Epithelial cell of alveolus of lung (primary cell): ENCODE data around the gene GJB5. TPM values are rescaled to one million over a fixed set of nuclear protein-coding genes. Genes with fewer than 3 reads are reported as not detected.

Experiments used
- total RNA-seq: library from RNA; depleted of rRNA; stranded (reverse); fragments of >200 nt; gene quantifications from 2 replicates; pipeline ENCODE4 v1.2.1, GENCODE V29; 2015

The GJB5 gene
- total RNA-seq = not detected in 2 replicates

DNA sequence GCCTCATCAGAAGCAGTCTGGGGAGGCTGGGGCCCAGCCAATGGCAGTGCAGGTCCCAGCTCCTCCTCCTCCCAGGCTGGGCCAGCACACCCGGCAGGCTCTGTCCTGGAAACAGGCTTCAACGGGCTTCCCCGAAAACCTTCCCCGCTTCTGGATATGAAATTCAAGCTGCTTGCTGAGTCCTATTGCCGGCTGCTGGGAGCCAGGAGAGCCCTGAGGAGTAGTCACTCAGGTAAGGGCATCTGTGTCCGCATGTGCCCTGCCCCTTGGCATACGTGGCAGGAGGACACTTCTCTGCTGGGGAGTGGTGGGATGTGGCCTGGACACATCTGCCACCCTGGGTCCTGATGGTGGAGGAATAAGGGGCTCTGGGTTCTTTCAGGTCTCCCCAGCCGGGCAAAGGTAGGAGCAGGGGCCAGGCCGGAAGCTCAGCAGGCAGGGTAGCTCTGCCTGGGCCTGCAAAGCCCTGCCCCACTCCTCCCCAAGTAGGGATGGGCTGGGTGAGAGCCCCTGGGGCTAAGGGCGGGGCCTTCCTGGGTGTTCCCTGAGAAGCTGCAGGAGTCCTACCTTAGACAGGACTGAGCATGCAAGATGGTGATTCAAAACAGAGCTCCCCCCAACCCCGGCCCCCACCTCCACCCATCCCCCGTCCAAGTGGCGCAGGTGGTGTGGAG lies at the start of gene GJB5:
Gene GJB5 (plus strand): TSS at position 84 of the 674 bp plus-strand sequence. CDS start 2,284 bp downstream, outside the sequence.

DNA sequence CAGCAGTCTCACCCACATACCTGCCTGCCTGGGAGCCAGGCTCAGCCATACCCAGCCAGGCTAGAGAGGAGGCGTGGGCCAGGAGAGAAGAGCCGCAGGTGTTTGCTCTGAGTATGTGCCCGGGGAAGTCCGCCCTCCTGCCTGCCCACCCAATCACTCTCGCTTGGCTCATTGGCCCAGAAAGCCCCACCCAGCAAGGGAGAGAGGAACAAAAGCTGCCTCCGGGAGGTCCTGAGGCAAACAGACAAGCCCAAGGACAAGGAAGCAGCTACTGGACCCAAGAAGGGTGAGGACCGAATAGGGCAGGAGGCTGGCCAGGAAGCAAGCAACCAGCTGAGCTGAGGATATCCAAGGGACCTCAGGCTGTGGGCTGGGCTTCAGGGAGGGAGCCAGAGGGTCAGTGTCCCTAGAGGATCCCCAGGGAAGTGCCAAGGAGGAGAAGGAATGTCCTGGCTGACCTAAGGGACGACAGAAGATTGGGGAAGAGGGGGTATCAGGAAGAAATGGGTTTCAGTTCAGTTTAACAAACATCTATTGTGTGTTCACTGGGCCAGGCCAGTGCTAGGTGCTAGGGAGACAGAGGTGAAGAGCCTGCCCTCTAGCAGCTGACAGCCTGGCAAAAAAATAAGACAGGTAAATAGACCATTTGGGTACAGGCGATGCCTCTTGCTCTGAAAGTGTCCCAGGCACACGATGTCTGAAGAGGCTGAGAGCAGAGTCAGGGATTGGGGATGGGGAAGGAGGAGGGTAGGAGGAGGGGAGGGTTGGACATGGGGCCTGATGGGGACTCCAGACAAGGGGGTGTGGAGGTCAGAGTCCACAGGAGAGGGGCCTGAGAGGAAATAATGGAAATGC lies 4.9 kb downstream of the GJB5 start, which contains the start of gene GJB4:
Gene GJB4 (plus strand): TSS at position 238 of the 855 bp plus-strand sequence. CDS start 1,515 bp downstream, outside the sequence.

DNA sequence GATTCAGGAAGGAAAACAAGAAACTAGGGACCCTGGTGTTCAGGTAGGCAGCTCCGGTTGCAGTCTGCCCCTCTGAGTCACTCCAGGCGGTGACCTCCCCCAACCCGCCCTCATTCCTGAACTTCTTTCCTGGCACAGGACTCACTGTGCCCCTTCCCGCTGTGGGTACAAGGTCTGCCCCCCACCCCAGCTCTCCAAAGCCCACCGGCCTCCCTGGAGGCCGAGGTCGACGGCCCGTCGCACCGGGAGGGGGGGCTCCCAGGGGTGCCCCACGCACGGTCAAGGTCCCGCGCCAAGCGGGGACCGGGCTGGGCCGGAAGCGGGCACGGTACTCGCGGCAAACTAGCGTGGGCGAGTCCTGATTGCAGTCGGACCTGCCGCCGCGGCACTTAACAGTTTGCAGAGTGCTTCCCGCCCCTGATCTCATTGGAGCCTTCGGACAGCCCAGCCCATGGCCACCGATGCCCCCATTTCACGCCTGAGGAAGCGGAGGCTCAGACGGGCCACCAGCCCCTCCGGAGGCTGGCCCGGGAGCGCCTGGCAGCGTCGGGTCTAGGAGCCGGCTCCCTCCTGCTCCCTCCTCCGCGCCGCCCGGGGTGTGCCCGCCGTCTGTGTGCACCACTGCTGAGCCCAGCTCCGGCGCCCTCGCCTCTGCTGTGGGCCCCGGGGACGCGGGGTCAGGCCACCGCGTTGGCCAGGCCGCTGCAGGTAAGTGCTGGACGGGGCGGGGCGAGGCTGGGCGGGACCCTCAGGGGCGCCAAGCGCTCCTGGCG lies 26.4 kb downstream of the GJB5 start, which contains the start of gene GJB3:
Gene GJB3 (plus strand): TSS at position 144 of the 773 bp plus-strand sequence. CDS start 3,549 bp downstream, outside the sequence.

DNA sequence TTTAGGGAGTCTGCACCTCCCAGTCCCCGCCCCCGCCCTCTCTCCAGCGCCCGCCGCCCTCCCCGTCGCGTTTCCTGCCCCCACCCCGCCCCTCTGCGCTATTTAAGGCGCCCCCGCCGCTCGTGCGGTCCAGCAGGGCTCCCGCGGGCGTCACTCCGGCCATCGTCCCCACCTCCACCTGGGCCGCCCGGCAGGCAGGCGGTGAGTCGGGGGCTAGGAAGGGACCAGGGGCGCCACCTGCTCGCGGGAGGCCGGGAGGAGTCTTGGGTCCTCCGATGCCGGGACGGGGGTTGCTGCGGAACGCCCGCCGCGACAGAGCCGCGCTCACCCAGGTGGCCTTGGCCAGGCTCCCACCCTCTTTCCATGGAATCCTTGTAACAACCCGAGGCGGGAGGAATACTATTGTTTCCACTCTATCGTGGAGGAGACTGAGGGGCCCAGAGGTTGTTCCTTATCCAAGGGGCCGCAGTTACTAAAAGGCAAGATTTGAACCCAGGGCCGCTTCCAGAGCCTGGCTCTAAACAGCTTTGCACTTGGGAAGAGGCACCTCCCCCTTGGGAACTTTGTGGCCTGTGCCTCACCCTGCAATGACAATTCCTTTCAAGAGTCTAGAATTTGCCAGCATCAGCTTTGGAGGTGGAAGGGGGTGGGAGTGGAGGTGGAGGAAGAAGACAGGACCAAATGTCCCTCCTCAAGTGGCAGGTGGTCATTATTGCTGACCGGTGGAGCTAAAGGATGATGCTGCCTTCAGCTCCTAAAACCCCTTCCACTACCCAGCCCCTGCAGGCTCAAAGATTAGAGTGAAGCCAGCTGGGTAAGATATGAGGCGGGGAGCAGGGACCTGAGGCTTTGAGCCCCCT lies 38.3 kb downstream of the GJB5 start, which contains the start of gene GJA4:
Gene GJA4 (plus strand): TSS at position 132 of the 860 bp plus-strand sequence. CDS start 1,215 bp downstream, outside the sequence.

Other genes starting within 250 kb of the GJB5 start
- not detected in 2 replicates for gene GJB4, start 4.7 kb downstream of the GJB5 start, total RNA-seq
- 0.16 and 1.2 TPM in 2 replicates for gene GJB3, start 26.2 kb downstream of the GJB5 start, total RNA-seq
- gene GJA4, start 38.0 kb downstream of the GJB5 start, total RNA-seq = 0.39 and 2.6 TPM in 2 replicates
- gene SMIM12, start 104.7 kb downstream of the GJB5 start, total RNA-seq = 27.8 and 45.8 TPM in 2 replicates
- gene DLGAP3, start 174.6 kb downstream of the GJB5 start, total RNA-seq = under 0.01 and 0.08 TPM in 2 replicates
- gene TMEM35B, start 230.3 kb downstream of the GJB5 start, total RNA-seq = 29.7 and 62.1 TPM in 2 replicates